ENCODE results near the gene CENPM. TPM values are rescaled to one million over a fixed set of nuclear protein-coding genes. Genes with fewer than 3 reads are reported as not detected.
A peak's percentile ranks its signal among the peaks of the same experiment; 100 is the strongest.

The CENPM gene
- total and polyA plus RNA-seq, 2 experiments from 2014 or later = 50.0 to 61.6 TPM

- Histone ChIP-seq H3K27ac (ENCODE audit: low read depth) (no peak overlapping the region), H3K4me2 (no peak overlapping the region), H3K4me1 (ENCODE audit: insufficient read depth) (no peaks in the 10 kb centered on the region), H4K20me1 (replicated peaks; ENCODE audit: insufficient read depth) (peaks cover 16% of the 10 kb centered on the region), H3K4me3 (no peak overlapping the region), H3K79me2 (replicated peaks; ENCODE audit: insufficient read depth) (no peaks in the 10 kb centered on the region), H3K9me2 (ENCODE audit: insufficient read depth) (no peaks in the 10 kb centered on the region), H3K36me3 (ENCODE audit: insufficient read depth) (peaks cover 59% of the 10 kb centered on the region), H3F3A (replicated peaks; ENCODE audit: low read depth) (0 out of 2 replicates have a peak, but pooled peaks cover 5% of the 10 kb centered on the region), H2AFZ (no peak overlapping the region), H3K27me3 (ENCODE audit: insufficient read depth) (no peaks in the 10 kb centered on the region)
- Mint-ChIP-seq H3K36me3 (ENCODE audit: low read depth) (peaks cover 80% of the 10 kb centered on the region), H3K4me3 (no peak overlapping the region), H3K27me3 (ENCODE audit: insufficient read depth, low read depth, poor library complexity) (peaks cover 2% of the 10 kb centered on the region), H3K27ac (peak overlapping the region; percentile 23; the same call in 1 of the 2 replicates), H3K9me3 (no peaks in the 10 kb centered on the region), H3K4me1 (no peaks in the 10 kb centered on the region; the same call in 2 of the 3 replicates)
- no peak for ATAC-seq
- no peak for DNase-seq (ENCODE audit: low spot score)
- TF ChIP-seq ZNF331 (CRISPR knock-in tag; IDR thresholded peaks at IDR 0.05; ENCODE audit: low read depth) = no peak
- no peak for TF ChIP-seq CREB1 (CRISPR knock-in tag; IDR thresholded peaks at IDR 0.05; ENCODE audit: low read depth)
- TF ChIP-seq EZH2phosphoT487 (IDR thresholded peaks at IDR 0.05; ENCODE audit: unreplicated experiment) = no peak
- TF ChIP-seq ZNF114 (CRISPR knock-in tag; IDR thresholded peaks at IDR 0.05) = no peak
- no peak for TF ChIP-seq NANOG (IDR thresholded peaks at IDR 0.05; ENCODE audit: borderline replicate concordance)
- no peak for TF ChIP-seq EZH2 (IDR thresholded peaks at IDR 0.05; ENCODE audit: low read depth, unreplicated experiment)
- no peak for TF ChIP-seq STAT1 (IDR thresholded peaks at IDR 0.05; ENCODE audit: unreplicated experiment)
- TF ChIP-seq ZNF462 (CRISPR knock-in tag; IDR thresholded peaks at IDR 0.05) = no peak
- no peak for TF ChIP-seq REST (IDR thresholded peaks at IDR 0.05; ENCODE audit: unreplicated experiment)
- TF ChIP-seq JUNB (IDR thresholded peaks at IDR 0.05; ENCODE audit: unreplicated experiment) = no peak
Measured at GRCh38 chr22:41892721-41893120, 54.2 kb downstream of the CENPM start.

Data from GM23338 (cell line).